ENCODE results near the gene SLC25A6.

- TF ChIP-seq CTCF (IDR thresholded peaks at IDR 0.05) (peak in 2 of 6 experiments; percentile 9 to 31), POLR2A (IDR thresholded peaks at IDR 0.05) (peak in 3 of 4 donors; percentile 62 to 95 (median 95))
Observed at GRCh38 chrX:1391707-1392375, at the start of gene SLC25A6.

Measured in esophagus squamous epithelium (tissue), 4 donors.